Kidney (tissue), 14 donors: ENCODE measurements around the gene UAP1L1. TPM values are rescaled to one million over a fixed set of nuclear protein-coding genes. Genes with fewer than 3 reads are reported as not detected.
"Not testable (repeated sequence)": the region's sequence is repeated elsewhere in the genome, so short reads cannot be mapped to it uniquely, and the experiment has no call there.

ENCODE experiments used
- DNase-seq, 5 donors: peaks; one replicate each; pipeline ENCODE4 v3.0.0-alpha.2; 2013 to 2020
- FAIRE-seq: peaks from 2 replicates; lab custom pipeline; 2012; peaks lifted over from hg19 to GRCh38; lab: Jason Lieb, UNC
- H3K27ac ChIP-seq, 2 donors: one replicate each; pipeline ENCODE4 v1.7.0; 2013; ENCODE audit warnings: low read depth in 2 of 2, low read length in 2 of 2, inconsistent platforms in 1 of 2
- H3K27me3 ChIP-seq: one replicate; pipeline ENCODE4 v1.7.1; 2013; ENCODE audit warnings: low read length, inconsistent platforms; ENCODE audit not compliant: control insufficient read depth, insufficient read depth
- H3K36me3 ChIP-seq, 3 donors: one replicate each; pipeline versions ENCODE4 v1.7.0 to v1.7.1; 2013; ENCODE audit warnings: low read length in 3 of 3, control low read depth in 1 of 3, inconsistent platforms in 1 of 3; ENCODE audit not compliant: insufficient read depth in 3 of 3, control insufficient read depth in 2 of 3
- H3K4me1 ChIP-seq, 3 donors: one replicate each; pipeline versions ENCODE4 v1.7.0 to v1.7.1; 2013; ENCODE audit warnings: low read length in 3 of 3, inconsistent platforms in 1 of 3, low read depth in 1 of 3; ENCODE audit not compliant: control insufficient read depth in 2 of 3, insufficient read depth in 2 of 3
- H3K4me3 ChIP-seq, 3 donors: one replicate each; pipeline versions ENCODE4 v1.7.0 to v1.8.1; 2013; ENCODE audit warnings: low read length in 3 of 3, control low read depth in 1 of 3, inconsistent platforms in 1 of 3
- H3K9ac ChIP-seq, 3 donors: one replicate each; pipeline versions ENCODE4 v1.7.0 to v1.7.1; 2013; ENCODE audit warnings: low read length in 3 of 3, control low read depth in 1 of 3, inconsistent platforms in 1 of 3
- H3K9me3 ChIP-seq, 3 donors: one replicate each; pipeline versions ENCODE4 v1.7.0 to v1.7.1; 2013; ENCODE audit warnings: low read length in 3 of 3, control low read depth in 1 of 3, inconsistent platforms in 1 of 3; ENCODE audit not compliant: control insufficient read depth in 2 of 3, insufficient read depth in 1 of 3
- CTCF ChIP-seq: IDR thresholded peaks from 3 replicates; pipeline ENCODE4 v1.5.1; 2012; ENCODE audit warnings: mild to moderate bottlenecking, moderate library complexity, borderline replicate concordance; ENCODE audit not compliant: insufficient read depth; ENCODE audit errors: extremely low read depth
- intact Hi-C: fragments of 100-400 bp; cut with DNase I; formaldehyde crosslinking; loops from one replicate; pipeline ENCODE4 v1.11.1; 2022
- polyA plus RNA-seq: library from polyadenylated mRNA; stranded (reverse); fragments of 350-450 nt; fragmentation: Illumina TruSeq; extraction: RNeasy Lipid Tissue Mini Kit (QIAGEN cat#74804); gene quantifications from one replicate; pipeline ENCODE4 v1.2.3, GENCODE V29; 2014; ENCODE audit warnings: low read depth, low replicate concordance; ENCODE audit not compliant: insufficient read depth
- total RNA-seq: library from RNA; stranded (reverse); fragmentation: NEBNext Ultra II Directional; extraction: Animal tissue kit (Norgen Biotek cat#: 25700); gene quantifications from one replicate; pipeline ENCODE4 v1.2.1, GENCODE V29; 2021
- donor health status: control.
- donor health status: control.
- donor health status: control.
- donor health status: control.
- donor health status: control.
- donor health status: DM: yes; HTN: yes; CAD: no.
- donor health status: Normal renal cell carcinoma (clear cell type).

The UAP1L1 gene
- total and polyA plus RNA-seq, 2 donors from 2014 or later, result 12.7 to 14.4 TPM

GRCh38 chr9:137116728-137117127 lies 39.4 kb downstream of the UAP1L1 start:
- no peak for TF ChIP-seq CTCF
- H3K36me3 ChIP-seq, result no peaks in the 10 kb centered on the region
- H3K4me1 ChIP-seq, result peaks cover 0 to 4% (median 0%) of the 10 kb centered on the region in 3 donors
- no peak overlapping the region for H3K4me3 ChIP-seq
- H3K9ac ChIP-seq, result no peak overlapping the region
- H3K27me3 ChIP-seq, result peaks cover 6% of the 10 kb centered on the region
- FAIRE-seq (no peak), DNase-seq (no peak)
- no peaks in the 10 kb centered on the region for H3K9me3 ChIP-seq
- intact Hi-C loops, result loop anchor here (10.0 kb wide), 1 partner anchor 118 kb away; the partner anchor contains the start of gene SLC34A3
- H3K27ac ChIP-seq, result no peak overlapping the region

DNA sequence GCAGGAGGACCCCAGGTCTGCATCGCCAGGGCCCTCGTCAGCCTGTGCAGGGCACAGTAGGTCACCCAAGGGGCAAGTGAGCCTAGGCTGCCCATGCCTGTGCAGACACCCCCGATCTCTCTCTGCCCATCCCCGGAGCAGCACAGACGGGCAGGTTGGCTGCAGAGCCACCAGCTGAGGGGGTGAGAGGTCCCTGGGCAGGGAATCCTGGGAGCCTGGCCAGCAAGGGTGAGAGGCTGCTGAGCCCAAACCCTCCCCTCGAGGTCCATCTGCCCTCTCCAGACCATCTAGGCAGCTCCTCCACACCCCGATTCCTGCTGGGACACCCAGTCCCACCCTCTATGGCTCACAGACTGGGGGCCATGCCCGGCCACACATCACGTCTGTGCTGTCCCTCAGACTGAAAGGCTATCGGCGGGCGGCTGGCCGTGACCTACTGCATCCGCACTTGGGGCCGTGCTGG lies 40.0 kb downstream of the UAP1L1 start:
- Histone ChIP-seq H3K36me3 (no peaks in the 10 kb centered on the region), H3K27me3 (peaks cover 6% of the 10 kb centered on the region), H3K4me1 (peaks cover 0 to 4% (median 0%) of the 10 kb centered on the region in 3 donors), H3K9ac (no peak overlapping the region), H3K27ac (no peak overlapping the region), H3K4me3 (no peak overlapping the region), H3K9me3 (no peaks in the 10 kb centered on the region)
- TF ChIP-seq CTCF, result no peak
- DNase-seq (no peak), FAIRE-seq (no peak)
- intact Hi-C loops, result loop anchor here (10.0 kb wide), 1 partner anchor 118 kb away; the partner anchor contains the start of gene SLC34A3

DNA sequence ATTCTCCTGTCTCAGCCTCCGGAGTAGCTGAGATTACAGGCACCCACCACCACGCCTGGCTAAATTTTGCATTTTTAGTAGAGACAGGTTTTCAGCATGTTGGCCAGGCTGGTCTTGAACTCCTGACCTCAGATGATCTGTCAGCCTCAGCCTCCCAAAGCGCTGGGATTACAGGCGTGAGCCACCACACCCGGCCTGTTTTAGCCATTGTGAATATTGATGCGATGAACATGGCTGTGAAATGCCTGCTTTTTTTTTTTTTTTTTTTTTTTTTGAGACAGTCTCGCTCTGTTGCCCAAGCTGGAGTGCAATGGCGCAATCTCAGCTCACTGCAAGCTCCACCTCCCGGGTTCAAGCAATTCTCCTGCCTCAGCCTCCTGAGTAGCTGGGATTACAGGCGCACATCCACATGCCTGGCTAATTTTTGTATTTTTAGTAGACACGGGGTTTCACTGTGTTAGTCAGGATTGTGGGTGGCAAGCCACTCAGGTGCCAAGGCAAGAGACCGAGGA lies 40.8 kb downstream of the UAP1L1 start:
- not testable (repeated sequence) for H3K9ac ChIP-seq, DNase-seq, H3K4me3 ChIP-seq, H3K4me1 ChIP-seq, FAIRE-seq, H3K9me3 ChIP-seq, H3K27me3 ChIP-seq, H3K36me3 ChIP-seq, H3K27ac ChIP-seq
- intact Hi-C loops, result loop anchor here (10.0 kb wide), 1 partner anchor 117 kb away; the partner anchor contains the start of gene SLC34A3

DNA sequence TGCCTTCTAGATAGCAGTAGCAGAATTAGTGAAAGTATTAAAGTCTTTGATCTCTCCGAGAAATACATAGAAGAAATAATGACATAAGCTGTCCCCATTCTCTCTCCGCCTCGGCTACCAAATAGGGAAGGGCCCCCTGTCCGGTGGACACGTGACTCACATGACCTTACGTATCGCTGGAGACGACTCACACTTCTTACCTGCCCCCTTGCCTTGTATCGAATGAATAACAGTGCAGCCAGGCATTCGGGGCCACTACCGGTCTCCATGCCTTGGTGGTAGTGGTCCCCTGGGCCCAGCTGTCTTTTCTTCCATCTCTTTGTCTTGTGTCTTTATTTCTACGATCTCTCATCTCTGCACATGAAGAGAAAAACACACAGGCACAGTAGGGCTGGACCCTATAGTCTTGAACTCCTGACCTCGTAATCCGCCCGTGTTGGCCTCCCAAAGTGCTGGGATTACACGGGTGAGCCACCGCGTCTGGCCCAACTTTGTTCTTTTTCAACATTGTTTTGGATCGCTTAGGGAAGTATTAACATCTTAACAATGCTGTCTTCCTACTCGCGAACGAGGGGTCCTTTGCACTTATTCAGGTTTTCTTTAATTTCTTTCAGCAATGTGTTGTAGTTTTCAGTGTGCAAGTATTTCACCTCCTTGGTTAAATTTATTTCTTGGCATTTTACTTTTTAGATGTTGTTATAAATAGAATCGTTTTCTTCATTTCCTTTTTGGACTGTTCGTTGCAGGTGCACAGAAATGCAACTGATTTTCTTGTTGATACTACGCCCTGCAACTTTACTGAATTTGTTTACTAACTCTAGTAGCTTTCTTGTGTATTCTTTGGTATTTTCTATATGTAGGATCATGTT lies 44.8 kb downstream of the UAP1L1 start:
- H3K9me3 ChIP-seq, H3K9ac ChIP-seq, H3K36me3 ChIP-seq, H3K4me3 ChIP-seq, H3K4me1 ChIP-seq, DNase-seq, intact Hi-C loops, H3K27me3 ChIP-seq, FAIRE-seq, H3K27ac ChIP-seq: not testable (repeated sequence)

- H3K36me3 ChIP-seq, H3K9ac ChIP-seq, H3K27me3 ChIP-seq, intact Hi-C loops, H3K27ac ChIP-seq, H3K4me3 ChIP-seq, H3K9me3 ChIP-seq, H3K4me1 ChIP-seq, FAIRE-seq, DNase-seq: not testable (repeated sequence)
These were observed 45.6 kb downstream of the UAP1L1 start for GRCh38 chr9:137122796-137123467.
